ENCODE data around the gene FMN1. TPM values are rescaled to one million over a fixed set of nuclear protein-coding genes. Genes with fewer than 3 reads are reported as not detected.
"Not testable (repeated sequence)": the region's sequence is repeated elsewhere in the genome, so short reads cannot be mapped to it uniquely, and the experiment has no call there.

Gene FMN1
- total and polyA plus RNA-seq, 7 donors, result 3.0 to 19.9 (median 6.7) TPM

- no peaks in the 10 kb centered on the region for H3K27me3 ChIP-seq
- intact Hi-C loops (cut with DNase I), result no loop called here
- WGBS, 2 donors, result 88 to 91% methylated on average over 3 of the region's 3 CpGs
Measured at GRCh38 chr15:32852771-32853170, 341.7 kb downstream of the FMN1 start.

GRCh38 chr15:32852017-32852416 lies 342.5 kb downstream of the FMN1 start:
- H3K27me3 ChIP-seq, result no peaks in the 10 kb centered on the region
- no peaks in the 10 kb centered on the region for H3K36me3 ChIP-seq
- no peak for DNase-seq
- no peaks in the 10 kb centered on the region for H3K9me3 ChIP-seq
- intact Hi-C loops (cut with DNase I), result no loop called here
- whole genome bisulfite sequencing, 2 donors, result 96 to 98% methylated on average over 4 of the region's 4 CpGs
- TF ChIP-seq POLR2AphosphoS5 (IDR thresholded peaks at IDR 0.05) (no peak), POLR2A (IDR thresholded peaks at IDR 0.05) (no peak), CTCF (IDR thresholded peaks at IDR 0.05) (no peak), EP300 (IDR thresholded peaks at IDR 0.05) (no peak)
- H3K4me1 ChIP-seq, result peaks cover 0 to 21% (median 13%) of the 10 kb centered on the region in 4 donors
- no peak overlapping the region for H3K4me3 ChIP-seq
- no peak overlapping the region for H3K27ac ChIP-seq

More at GRCh38 chr15:32852771-32853170, 341.7 kb downstream of the FMN1 start:
- Histone ChIP-seq H3K36me3 (no peaks in the 10 kb centered on the region), H3K4me3 (no peak overlapping the region), H3K27ac (no peak overlapping the region), H3K4me1 (peaks cover 0 to 29% (median 17%) of the 10 kb centered on the region in 4 donors), H3K9me3 (no peaks in the 10 kb centered on the region)
- no peak for DNase-seq
- TF ChIP-seq EP300 (IDR thresholded peaks at IDR 0.05) (no peak), CTCF (IDR thresholded peaks at IDR 0.05) (no peak), POLR2AphosphoS5 (IDR thresholded peaks at IDR 0.05) (no peak), POLR2A (IDR thresholded peaks at IDR 0.05) (no peak)

GRCh38 chr15:32851572-32851971 lies 342.9 kb downstream of the FMN1 start:
- no peaks in the 10 kb centered on the region for H3K9me3 ChIP-seq
- no peak overlapping the region for H3K27ac ChIP-seq
- WGBS, 2 donors, result 92 to 93% methylated on average over 5 of the region's 5 CpGs
- H3K4me1 ChIP-seq, result peaks cover 0 to 17% (median 11%) of the 10 kb centered on the region in 4 donors
- H3K27me3 ChIP-seq, result no peaks in the 10 kb centered on the region
- DNase-seq, result no peak
- TF ChIP-seq CTCF (IDR thresholded peaks at IDR 0.05) (no peak), POLR2A (IDR thresholded peaks at IDR 0.05) (no peak), POLR2AphosphoS5 (IDR thresholded peaks at IDR 0.05) (no peak), EP300 (IDR thresholded peaks at IDR 0.05) (no peak)
- H3K36me3 ChIP-seq, result no peaks in the 10 kb centered on the region
- intact Hi-C loops (cut with DNase I), result no loop called here
- H3K4me3 ChIP-seq, result no peak overlapping the region

- TF ChIP-seq CTCF (IDR thresholded peaks at IDR 0.05), result no peak
- TF ChIP-seq EP300 (IDR thresholded peaks at IDR 0.05), result no peak
- TF ChIP-seq POLR2AphosphoS5 (IDR thresholded peaks at IDR 0.05), result no peak
- intact Hi-C loops (cut with DNase I), result loop anchor here (10.0 kb wide), 1 partner anchor 145 kb away; no protein-coding TSS in a partner anchor
- no peak for DNase-seq
- Histone ChIP-seq H3K4me1 (peaks cover 0 to 5% (median 0%) of the 10 kb centered on the region in 4 donors), H3K27me3 (no peaks in the 10 kb centered on the region), H3K36me3 (no peaks in the 10 kb centered on the region), H3K9me3 (no peaks in the 10 kb centered on the region), H3K27ac (no peak overlapping the region), H3K4me3 (no peak overlapping the region)
- WGBS, 2 donors, result 88 to 93% methylated on average over 11 of the region's 11 CpGs
Measured at GRCh38 chr15:32849769-32850668, 344.5 kb downstream of the FMN1 start.

- intact Hi-C loops (cut with DNase I), result loop anchor here (10.0 kb wide), 1 partner anchor 148 kb away; no protein-coding TSS in a partner anchor
- not testable (repeated sequence) for DNase-seq, H3K4me1 ChIP-seq, H3K27ac ChIP-seq, H3K36me3 ChIP-seq, H3K9me3 ChIP-seq, H3K27me3 ChIP-seq, H3K4me3 ChIP-seq
- WGBS, 2 donors, result 57 to 78% methylated on average over 2 of the region's 2 CpGs
Measured at GRCh38 chr15:32846671-32847070, 347.8 kb downstream of the FMN1 start.
